ENCODE results near the gene ACAP2.

GRCh38 chr3:195247863-195248189, 195.0 kb downstream of the ACAP2 start:
- TF ChIP-seq CTCF (IDR thresholded peaks at IDR 0.05) = no peak
- no peak for TF ChIP-seq POLR2A (IDR thresholded peaks at IDR 0.05)

All from vagina (tissue), 2 donors.